Measurements from ENCODE around the gene TTN.

The TTN gene

DNA sequence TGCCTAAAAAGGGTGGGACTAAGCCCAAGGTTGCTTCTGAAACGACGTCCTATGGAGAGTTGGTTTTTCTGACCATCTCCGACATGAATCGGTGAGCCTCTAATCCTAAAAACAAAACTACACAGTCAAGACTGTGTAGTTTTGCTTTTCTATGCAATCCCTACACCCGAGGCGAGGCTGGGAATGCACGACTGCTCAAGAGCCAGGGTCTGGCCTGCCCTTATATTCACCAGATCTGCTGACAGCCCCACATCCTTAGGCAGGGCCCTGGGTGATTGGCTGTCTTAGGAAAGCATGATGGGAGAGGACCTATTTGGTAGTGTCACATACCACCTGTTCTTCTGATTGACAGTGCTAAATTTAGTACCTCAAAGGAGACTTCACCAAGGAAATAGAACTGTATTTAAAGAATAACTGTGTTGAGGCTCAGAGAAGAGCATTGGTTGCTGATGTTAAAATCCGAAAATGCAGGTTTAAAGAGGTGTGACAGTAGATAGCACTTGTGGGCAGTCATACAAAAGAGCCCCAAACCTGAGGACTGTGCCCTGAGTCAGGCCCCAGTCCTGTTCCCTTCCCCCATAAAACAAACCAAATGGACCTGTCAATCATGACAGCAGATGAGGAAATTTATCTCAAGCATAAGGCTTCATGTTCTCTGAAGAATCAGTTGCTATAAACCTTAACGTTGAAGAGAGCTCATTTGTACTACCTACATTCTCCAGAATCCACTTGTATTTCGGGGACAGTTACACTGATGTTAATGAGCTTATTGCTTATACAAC, at the start of gene TTN:
TSS of gene TTN (minus strand) at position 197 of the 782 bp plus-strand sequence. CDS start 2,781 bp downstream, outside the sequence.
- DNase-seq: no peak

DNA sequence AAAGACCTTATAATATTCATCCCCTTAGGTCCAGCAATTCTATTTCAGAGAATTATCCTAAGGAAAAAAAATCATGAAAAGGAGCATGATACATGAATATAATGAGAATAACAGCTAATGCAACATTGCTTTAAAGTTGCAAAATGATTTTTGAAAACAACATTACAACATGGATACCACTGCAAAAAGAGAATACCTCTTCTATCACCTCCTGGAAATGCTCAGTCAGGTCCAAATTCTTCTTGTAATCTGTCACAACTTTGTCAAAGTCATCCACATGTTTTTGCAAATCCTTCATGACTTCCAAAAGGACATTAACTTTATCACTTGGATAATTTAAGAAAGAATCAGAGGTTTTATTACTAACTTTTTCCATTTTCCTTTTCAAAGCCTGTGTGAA, 47.9 kb upstream of the TTN start:
- no peak for DNase-seq

DNA sequence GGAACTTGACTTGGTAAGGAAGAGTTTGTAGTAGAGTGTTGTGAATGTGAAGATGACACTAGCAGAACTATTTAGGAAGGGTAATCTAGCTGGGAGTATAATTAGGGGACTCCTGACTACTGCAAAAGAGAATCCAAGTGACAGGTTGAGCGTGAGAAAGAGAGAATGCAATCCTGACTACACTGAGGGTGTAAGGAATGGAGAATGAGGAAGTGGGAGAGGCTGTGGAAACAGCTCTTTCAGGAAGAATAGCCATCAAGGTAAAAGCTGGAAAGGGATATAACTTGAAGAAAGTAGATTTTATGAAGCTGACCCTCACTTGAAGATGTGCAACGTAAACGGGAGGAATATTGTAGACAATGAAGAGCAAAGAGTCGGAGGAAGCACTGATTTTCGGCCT, 41.1 kb upstream of the TTN start:
- no peak for DNase-seq

DNA sequence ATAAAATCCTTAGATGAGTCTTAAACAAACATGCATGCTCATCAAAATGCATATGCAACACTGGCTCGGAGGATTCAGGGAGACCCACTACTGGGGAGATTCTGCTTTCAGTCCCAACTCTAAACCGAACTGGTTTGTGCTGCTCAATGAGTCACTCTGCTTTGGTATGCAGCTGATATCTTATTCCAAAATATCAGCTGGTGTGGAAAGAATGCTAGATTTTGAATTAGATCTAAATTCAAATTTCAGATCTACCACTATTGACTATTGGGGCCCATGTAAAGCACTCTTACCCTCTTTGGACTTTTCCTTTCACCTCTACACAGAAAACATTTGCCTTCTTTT, 39.2 kb upstream of the TTN start:
- no peak for DNase-seq

DNA sequence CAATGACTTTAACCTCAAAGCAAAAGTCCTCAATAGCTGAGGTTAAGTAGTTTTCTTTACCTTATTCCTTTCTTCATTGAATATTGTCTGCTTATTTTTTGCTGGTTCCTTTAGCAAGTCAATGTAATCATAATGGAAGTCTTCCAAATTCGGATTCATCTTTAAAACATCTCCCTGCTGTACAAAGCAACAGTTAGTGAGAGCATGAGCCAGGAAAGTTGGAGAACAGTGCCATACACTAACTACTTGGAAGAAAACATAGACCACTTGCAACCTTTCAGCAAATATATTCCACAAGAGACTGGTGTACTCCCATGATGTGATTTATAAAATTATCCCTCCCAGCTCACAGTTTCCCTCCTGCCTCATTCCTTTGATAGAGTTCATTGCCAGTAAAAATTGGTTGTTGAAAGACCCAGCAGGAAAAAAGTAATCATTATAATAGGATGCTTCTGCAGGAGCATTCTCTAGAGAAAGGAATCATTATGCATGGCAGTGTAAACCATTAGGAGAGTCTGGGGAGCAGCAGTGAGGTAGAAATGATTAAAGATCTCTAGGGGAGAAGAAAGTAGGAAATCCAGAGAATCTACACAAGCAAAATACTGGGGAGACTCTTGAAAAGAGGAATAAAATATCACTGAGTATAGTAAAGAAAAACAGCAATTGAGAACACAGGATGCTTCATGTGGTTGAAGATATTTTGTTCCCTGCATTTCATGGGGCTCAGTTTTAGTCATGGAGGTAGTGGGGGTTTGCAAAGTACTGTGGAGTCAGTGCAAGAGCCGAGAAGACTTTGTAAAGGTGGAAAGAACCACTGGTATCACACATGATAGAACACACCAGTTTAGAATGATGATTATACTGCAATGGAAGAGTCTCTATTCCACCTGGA, 38.6 kb upstream of the TTN start:
- no peak for DNase-seq

DNA sequence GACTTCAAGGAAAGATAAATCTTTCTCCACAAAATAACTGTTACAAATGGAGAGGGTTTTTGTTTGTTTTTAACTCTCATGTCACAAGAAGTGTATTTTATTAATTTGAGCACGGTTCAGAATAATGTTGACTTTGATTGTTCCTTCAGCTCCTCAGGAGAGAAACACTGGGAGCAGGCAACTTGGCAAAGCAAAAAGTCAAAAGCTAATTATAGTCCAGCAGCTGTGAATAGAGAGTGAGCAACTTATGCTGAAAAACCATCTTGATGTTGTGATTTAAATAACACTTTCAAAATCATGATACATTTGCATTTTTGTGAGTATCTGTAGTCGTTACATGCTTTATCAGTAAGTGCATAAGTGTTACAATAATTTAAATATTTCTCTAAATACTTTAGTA, 37.5 kb upstream of the TTN start:
- no peak for DNase-seq

DNA sequence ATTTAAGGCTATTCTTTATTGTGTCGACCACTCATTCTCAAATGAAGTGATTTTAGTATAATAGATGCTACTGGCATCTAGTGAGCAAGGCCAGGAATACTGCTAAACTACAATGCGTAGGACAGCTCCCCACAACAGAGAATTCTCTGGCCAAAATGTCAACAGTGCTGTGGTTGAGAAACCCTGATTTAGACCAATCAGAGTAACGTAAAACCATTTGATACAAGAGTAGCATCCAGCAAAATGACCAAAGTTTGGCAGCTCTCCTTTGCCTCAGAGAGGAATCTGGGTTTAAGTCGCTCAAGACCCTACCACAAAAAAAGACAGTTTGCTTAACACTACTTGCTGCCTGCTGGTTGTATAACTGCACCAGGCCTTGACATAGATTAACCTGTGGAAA, 37.0 kb upstream of the TTN start:
- DNase-seq: no peak

DNA sequence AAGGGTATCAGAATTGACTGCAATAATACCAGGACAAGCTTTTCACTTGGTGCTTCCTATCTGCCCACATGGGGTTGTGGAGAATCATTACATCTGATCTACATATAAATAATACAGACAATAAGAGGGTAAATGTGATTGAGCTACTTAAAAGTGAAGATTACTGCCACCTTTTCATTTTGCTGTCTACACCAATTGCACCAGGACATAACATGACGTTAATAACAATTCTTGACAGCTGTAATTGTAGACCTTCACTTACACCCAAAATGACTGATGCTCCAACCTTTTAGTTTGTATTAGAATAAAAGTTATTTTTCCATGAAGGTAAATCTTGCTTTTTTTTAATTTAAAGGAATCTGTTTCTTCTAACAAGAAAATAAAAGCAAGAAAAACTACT, 36.5 kb upstream of the TTN start:
- no peak for DNase-seq

DNA sequence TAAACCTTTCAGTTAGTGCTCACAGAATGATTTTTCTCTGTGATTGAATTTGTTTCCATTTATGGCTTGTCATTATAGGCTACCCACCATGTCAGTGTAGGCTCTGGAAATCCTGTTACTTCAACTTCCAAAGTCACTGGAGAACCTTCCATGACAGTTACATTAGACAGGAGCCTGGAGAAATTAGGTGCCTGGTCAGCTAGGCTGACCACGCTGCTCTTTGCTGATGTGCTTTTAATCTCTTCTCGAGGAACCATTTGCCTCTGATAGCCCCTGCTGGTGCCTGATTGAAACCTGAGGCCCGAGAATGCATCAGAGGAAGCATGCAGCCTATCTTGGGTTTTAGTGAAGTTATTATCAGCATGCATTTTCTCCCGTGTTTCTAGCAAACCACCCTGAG, 29.6 kb upstream of the TTN start:
- no peak for DNase-seq

DNA sequence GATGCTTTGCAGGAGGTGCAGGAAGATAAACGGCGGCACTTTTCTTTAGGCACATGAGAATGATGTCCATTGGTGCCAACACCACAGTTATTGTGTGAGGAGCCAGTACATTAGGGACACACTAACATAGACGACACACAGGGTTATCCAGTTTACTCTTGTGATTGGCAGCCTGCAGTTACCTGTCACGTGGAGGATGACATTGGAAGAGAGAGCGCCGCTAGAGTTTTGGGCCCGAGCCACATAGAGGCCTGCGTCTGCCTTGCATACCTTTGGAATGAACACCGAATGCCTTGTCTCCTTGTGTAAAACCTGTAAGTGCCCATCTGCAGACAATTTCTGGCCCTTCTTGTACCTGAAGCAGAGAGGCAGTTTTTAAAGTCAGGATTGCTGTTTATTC, 26.9 kb upstream of the TTN start:
- no peak for DNase-seq

DNA sequence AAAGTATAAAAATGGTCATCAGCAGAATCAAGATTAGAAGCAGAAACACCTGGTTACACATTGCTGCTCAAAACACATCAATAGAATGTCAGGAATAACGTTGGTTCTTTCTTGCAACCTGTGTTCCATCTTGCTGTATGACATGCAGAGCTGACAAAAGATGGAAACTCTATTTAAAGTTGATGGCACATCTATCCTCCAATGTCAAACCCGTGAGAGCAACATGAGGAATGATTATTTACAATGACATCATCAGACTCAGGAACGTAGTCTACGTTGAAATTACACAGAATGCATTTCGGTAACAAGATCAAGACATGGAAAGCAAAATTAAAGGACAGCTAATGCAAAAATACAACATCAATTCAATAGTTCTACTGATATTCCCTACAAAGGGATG, 26.2 kb upstream of the TTN start:
- no peak for DNase-seq

DNA sequence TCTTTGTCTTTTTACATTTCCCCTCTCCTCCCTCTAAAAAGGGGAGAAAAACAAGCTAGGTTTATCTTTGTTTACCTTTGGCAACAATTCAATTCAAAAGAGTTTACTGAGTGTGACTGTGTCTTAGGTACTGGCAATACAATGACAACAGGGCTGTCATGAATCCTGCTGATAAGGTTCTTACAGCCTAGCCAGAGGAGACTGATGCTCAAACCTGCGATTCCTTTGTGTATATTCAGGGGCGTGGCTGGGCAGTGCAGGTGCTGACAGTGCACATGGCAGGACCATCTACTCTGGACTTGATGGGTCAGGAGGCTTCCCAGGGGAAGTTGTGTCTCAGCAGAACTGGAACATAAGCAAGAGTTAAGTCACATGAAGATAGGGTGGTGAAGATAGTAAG, 23.2 kb upstream of the TTN start:
- DNase-seq: no peak

DNA sequence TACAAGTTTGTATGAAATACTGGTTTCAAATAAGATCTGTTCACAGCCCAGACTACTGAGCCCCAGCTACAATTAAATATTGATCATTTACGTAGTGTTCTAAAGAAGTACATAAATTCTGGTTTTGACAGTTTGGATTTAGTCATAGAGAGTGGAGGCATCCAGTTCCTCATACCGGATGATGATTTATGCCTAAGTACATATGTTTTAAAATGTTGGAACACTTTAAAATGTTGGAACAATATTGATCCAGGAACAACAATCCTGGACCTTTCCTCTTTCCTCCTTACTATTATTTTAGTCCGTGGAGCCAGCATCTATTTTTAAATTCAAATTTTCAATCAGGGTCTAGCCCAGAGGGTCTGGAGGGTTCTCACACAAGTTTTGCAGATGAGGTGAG, 22.8 kb upstream of the TTN start:
- no peak for DNase-seq

DNA sequence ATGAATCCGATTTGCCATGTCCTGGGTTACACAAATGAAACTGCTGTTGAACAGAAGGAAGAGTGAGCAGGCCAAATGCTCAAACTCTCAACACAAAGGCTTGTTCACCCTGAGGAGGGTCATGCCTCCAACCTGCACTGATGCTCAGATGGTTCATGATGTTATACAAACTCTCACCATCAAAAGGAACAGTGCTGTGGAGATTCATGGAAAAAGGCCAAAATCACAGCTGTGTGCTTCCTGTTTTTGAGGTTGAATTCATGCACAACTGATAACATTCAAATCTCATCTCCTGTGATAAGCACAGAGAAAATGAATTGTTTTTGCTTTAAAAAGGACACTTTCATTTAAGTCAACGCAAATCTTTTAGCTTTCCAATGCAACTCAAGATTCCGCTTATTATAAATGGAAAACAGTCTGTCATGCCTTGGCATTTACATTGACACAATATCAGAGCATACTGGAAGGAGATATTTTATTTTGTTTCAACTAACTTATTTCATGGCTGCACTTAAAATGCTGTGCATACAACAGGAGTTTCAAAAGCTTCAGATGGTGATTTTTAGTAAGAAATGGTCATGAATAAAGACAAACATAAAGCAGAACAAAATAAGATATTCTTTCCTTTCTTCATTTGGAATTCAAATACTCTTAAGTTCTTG, 22.2 kb upstream of the TTN start:
- no peak for DNase-seq

DNA sequence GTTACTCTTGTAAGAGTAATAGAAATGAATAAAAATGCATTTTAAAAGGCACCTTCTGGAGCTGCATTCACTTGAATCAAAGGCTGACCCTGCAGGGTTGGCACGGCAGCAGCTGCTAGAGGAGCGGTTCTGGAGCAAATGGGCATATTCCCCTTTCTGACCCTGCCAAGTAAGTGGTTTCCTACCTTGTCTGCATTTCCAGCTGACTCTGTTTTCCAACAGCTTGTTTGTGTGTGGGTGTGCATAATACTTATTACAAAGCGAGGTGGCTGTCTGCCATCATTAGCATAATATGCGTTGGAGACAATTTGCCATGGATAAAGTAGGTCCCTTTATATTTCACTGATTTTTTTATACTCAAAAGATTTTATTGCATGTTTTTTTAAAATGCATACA, 21.3 kb upstream of the TTN start:
- no peak for DNase-seq

DNA sequence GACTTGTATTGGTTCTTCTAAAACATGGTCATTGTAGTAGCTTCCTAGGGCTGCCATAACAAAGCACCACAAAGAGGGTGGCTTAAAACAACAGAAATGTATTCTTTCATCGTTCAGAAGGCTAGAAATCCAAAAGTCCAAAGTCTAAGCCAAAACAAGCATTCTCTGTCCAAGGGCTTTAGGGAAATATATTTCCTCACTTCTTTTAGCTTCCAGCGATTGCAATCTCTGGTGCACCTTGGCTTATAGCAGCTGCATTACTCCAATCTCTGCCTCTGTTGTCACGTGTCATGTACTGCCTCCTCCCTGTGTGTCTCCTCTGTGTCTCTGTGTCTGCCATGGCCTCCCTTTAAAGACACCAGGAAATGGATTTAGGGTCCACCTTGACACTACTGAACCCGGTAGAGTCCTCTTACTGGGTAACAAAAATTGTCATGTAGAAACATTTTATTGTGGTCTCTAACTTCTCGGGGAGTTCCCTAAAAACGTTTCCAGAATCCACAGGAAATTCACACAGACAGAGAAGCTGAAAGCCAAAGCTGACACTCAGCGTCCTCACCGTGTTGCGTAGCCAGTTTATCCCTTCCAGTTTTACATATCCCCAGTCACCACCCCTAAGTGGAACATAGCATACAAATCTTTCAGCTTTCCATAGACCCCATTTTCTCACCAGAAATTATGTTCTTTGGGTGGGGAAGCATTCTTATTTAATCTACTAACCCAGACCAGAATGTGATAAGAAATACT, 20.7 kb upstream of the TTN start:
- no peak for DNase-seq

DNA sequence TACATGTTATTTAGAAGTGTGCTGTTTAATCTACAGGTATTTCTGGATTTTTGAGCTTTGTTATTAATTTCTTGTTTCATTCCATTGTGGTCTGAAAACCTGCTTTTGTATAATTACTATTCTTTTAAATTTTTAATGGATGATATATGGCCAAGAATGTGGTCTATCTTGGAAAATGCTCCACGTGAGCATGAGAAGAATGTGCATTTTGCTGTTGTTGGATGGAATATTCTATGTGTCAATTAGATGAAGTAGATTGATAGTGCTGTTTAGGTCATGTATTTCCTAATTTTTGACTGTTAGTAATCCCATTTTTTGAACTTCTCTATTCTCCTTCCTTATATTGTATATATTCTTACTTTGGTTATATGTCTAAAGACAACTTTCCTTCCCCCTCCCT, 19.9 kb upstream of the TTN start:
- no peak for DNase-seq

DNA sequence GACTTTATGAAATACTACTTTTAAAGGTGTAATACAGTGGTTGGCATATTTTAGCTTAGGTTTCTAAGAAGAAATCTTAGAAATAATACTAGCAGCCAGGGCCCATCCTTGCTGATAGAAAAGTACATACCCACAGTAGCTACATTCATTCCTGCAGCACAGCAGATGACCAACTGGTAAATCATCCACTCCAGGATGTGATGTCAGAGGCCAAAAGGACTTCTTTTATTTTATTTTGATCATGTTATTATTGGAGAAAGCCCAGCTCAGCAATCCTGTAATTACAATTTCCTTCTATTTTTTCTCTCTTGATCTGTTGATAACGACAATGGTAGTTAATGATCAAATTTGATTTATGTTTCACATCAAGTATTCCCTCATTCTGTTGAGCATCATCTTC, 18.0 kb upstream of the TTN start:
- DNase-seq: no peak

DNA sequence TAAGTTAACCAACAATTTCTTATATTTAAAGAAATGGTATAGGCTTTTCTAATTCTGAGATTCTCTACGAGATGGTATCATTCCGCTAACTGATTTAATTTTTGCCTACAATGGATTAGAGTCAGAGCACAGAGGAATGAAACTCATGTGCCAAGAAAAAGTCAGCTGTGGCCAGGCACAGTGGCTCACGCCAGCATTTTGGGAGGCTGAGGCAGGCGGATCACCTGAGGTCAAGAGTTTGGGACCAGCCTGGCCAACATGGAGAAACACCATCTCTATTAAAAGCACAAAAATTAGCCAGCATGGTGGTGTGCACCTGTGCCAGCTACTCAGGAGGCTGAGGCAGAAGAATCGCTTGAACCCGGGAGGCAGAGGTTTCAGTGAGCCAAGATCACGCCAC, 17.0 kb upstream of the TTN start:
- no peak for DNase-seq

DNA sequence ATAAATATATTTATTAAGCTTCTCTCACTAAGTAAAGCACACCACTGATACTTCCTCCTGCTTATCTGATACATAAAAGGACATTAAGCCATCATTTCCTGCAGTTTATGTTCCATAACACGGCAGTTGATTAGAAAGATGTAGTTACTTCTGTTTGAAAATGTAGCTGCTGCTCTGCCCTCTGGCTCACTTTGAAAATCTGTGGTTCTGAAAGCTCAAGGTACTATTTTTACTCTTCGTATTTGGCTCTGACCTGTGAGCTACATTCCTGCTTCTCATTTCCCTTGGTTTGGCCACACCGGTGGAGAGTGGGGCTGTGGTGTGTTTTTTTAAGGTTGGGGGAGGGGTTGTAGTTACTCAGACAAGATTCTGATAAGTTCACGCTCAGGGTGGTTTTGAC, 12.8 kb upstream of the TTN start:
- no peak for DNase-seq

DNA sequence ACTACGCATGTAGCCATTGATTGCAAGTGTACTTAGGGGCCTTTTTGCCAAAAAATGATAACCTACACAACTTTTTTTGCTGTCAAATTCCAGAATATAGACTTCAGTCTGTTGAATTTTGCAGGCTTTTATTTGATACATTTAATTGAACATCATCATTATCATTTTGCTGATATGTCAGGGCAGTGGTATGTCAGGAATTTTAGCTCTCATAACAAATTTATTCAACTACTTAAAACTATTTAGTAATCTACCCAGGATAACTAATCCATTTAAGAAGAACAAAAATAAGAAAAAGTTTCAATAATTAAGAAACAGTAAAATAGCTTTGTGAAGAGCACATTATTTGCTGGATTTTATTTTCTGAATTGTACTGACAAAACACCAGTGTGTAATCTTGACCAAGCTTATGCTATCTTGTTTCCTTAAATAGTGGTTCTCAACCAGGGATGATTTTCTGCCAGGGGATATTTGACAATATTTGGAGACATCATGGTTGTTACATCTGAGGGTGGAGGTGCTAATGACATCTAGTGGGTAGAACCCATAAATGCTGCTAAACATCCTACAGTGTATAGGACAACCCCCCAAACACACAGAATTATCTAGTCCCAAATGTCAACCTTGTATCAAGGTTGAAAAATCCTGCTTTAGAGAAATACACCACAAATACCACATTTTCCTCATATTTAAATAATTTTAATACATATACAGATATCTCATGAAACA, 12.1 kb upstream of the TTN start:
- DNase-seq: no peak

DNA sequence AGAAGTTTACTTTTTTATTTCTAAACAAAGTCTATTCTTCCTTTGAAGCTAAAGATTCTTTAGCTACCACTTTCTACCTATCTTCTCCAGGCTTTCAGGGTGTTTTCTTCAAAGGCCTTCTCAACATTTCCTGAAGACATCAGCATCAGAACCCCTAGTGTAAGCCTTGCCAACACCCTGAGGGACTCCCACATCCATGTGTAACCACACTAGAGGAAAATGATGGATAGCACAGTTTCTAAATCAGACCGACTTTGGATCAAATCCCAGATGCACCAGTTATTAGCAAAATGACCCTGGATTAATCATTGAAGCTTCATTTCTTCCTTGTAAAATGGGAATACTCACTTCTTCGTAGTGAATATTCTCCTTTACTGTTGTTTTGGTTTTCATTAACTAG, 4.7 kb upstream of the TTN start:
- DNase-seq: no peak

DNA sequence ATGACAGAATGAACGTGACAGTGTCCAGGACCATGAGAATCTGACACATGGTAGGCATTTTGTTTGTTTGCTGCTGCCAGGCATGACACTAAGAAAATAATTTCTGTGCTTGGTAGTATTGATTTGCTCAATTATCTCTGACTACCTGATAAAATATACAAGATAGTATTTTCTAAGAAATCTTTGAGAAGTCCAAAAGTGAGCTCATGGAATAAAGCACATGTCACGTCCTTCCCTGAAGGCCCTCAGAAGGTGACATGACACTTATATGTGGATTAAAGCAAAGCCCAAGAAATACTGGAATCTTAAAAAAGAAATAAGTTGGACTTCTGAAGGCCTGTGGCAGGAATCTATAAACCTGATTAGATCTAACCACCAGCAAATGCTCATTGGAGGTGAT, 3.8 kb upstream of the TTN start:
- no peak for DNase-seq
